ENCODE data around the gene AFF1.
"Not testable (repeated sequence)": the region's sequence is repeated elsewhere in the genome, so short reads cannot be mapped to it uniquely, and the experiment has no call there.

Gene AFF1

DNA sequence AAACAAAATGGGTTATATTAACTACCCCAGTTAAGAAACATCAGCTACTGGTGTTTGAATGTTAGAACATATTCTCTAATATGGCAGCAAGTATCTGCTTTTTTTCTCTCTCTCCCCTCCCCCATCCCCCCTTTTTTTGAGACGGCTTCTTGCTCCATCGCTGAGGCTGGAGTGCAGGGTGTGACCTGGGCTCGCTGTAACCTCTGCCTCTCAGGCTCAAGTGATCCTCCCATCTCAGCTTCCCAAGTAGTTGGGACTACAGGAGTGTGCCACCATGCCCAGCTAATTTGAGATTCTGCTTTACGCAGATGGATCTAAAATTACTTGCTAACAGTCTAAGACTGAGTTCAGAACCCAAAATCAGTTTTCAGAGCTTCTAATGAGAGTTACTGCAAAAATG lies 101.9 kb downstream of the AFF1 start:
- peaks cover 83% of the 10 kb centered on the region for H3K4me1 ChIP-seq (ENCODE audit: control insufficient read depth, insufficient read depth, low read length)
- no peak overlapping the region for H3K4me3 ChIP-seq (ENCODE audit: low read length)
- DNase-seq (ENCODE audit: low read depth) = no peak
- H3K27me3 ChIP-seq (replicated peaks; ENCODE audit: control insufficient read depth, insufficient read depth, low read length) = no peaks in the 10 kb centered on the region
- no peaks in the 10 kb centered on the region for H3K36me3 ChIP-seq (ENCODE audit: control insufficient read depth, insufficient read depth, low read length, severe bottlenecking)
- H3K9ac ChIP-seq (ENCODE audit: low read length) = no peak overlapping the region
- H3K9me3 ChIP-seq (ENCODE audit: control insufficient read depth, low read length) = no peaks in the 10 kb centered on the region

DNA sequence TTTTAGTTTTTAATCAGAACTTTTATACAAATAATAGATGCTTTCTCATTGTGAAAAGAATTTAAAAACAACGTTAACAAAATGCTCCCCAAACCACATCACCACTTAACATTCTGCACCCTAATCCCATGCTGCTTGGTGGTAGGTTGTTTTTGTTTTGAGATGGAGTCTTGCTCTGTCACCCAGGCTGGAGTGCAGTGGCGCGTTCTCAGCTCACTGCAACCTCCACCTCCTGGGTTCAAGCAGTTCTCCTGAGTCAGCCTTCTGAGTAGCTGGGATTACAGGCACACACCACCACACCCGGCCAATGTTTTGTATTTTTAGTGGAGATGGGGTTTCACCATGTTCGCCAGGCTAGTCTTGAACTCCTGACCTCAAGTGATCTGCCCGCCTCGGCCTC lies 102.4 kb downstream of the AFF1 start:
- not testable (repeated sequence) for H3K9ac ChIP-seq (ENCODE audit: low read length); H3K4me3 ChIP-seq (ENCODE audit: low read length); H3K36me3 ChIP-seq (ENCODE audit: control insufficient read depth, insufficient read depth, low read length, severe bottlenecking); H3K9me3 ChIP-seq (ENCODE audit: control insufficient read depth, low read length); DNase-seq (ENCODE audit: low read depth); H3K27me3 ChIP-seq (replicated peaks; ENCODE audit: control insufficient read depth, insufficient read depth, low read length)
- peaks cover 79% of the 10 kb centered on the region for H3K4me1 ChIP-seq (ENCODE audit: control insufficient read depth, insufficient read depth, low read length)

DNA sequence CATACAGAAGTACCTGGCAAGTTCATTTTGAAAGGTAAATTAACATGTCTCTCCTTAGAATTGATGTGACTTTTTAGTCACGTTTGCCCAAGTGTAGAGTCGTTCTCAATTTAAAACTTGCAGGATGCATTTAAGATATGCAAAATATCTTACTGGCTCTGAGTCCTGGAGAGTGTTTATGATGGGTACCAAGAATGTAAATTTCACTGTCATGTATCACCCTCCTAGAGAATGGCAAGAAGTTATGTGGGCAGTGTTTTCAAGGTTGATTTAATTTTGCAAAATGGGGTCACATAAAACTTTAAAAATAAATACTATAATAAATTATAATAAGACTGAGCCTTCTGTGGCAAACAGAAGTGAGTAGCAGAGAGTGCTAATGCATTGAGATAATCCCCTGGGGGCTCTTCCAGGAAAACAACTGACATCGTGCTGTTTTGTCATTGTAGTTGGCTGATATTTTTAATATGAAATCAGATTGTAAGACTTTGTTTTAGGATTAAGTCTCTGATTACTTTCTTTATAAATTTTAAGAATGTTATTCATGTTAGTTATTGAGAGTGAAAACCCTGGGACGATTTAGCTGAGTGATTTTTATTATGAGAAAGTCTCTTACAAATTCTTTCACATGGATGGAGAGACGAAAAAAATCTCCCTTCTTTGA lies 103.0 kb downstream of the AFF1 start:
- DNase-seq (ENCODE audit: low read depth) = no peak
- peak overlapping the region; percentile 1 for H3K9ac ChIP-seq (ENCODE audit: low read length)
- H3K9me3 ChIP-seq (ENCODE audit: control insufficient read depth, low read length) = no peaks in the 10 kb centered on the region
- no peaks in the 10 kb centered on the region for H3K27me3 ChIP-seq (replicated peaks; ENCODE audit: control insufficient read depth, insufficient read depth, low read length)
- H3K36me3 ChIP-seq (ENCODE audit: control insufficient read depth, insufficient read depth, low read length, severe bottlenecking) = no peaks in the 10 kb centered on the region
- H3K4me3 ChIP-seq (ENCODE audit: low read length) = peak overlapping the region; percentile 7
- H3K4me1 ChIP-seq (ENCODE audit: control insufficient read depth, insufficient read depth, low read length) = peaks cover 72% of the 10 kb centered on the region

DNA sequence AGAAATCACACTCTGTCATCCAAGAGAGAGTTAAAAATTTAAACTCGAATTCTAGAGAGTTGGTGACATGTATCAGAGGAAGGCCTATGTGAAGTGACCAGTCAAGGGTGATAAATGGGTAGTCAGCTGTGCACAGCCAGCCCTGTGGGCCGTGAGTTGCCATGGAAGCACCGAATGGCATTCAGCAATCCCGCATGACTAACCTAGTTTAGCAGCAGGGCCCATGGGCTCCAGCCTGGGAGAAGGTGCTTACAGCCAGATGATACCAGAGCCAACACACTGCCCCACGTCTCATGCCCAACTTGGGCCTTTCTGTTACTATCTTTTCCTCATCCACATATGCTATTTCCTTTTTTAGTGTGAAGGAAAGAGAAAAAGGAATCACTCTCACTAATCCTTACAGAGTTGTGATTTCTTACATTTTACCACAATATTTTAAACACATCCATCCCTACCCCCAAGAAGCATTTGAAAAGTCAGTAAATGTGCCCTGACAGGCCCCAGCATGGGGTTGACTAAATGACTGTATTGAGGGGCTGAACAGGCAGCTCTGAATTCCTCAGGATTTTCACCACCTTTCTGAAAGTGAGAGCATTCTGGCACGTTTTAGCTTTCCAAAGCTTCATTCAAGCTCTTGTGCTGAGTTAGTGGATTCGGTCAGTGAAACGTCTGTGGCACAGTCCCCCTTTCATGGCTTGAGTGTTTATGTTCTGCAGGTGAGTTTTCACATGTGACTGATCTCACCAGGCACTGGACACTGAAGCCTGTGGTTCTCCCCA lies 104.2 kb downstream of the AFF1 start:
- H3K4me1 ChIP-seq (ENCODE audit: control insufficient read depth, insufficient read depth, low read length) = peaks cover 66% of the 10 kb centered on the region
- DNase-seq (ENCODE audit: low read depth) = peak; percentile 73

DNA sequence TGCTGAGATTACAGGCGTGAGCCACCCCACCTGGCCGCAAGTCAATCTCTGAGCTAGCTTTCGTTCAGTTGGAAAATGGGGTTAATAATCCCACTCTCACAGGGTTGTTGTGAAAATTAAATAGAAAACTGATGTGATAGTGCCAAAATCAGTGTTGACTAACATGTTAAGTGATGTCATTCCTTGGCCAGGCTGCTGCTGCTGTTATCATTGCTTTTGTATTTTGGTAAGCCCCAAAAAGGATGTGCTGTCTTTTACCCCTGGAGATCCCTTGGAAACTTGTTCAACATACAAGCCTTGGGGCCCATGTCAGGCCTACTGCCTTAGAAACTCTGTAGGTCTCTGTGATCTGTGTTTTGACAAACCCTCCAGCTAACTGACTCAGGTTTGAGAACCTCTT lies 106.3 kb downstream of the AFF1 start:
- Histone ChIP-seq H3K4me1 (ENCODE audit: control insufficient read depth, insufficient read depth, low read length) (peaks cover 70% of the 10 kb centered on the region), H3K36me3 (ENCODE audit: control insufficient read depth, insufficient read depth, low read length, severe bottlenecking) (no peaks in the 10 kb centered on the region), H3K9me3 (ENCODE audit: control insufficient read depth, low read length) (no peaks in the 10 kb centered on the region), H3K9ac (ENCODE audit: low read length) (no peak overlapping the region), H3K27me3 (replicated peaks; ENCODE audit: control insufficient read depth, insufficient read depth, low read length) (no peaks in the 10 kb centered on the region), H3K4me3 (ENCODE audit: low read length) (no peak overlapping the region)
- DNase-seq (ENCODE audit: low read depth) = no peak

More for the DNA sequence above, 104.2 kb downstream of the AFF1 start:
- Histone ChIP-seq H3K9me3 (ENCODE audit: control insufficient read depth, low read length) (no peaks in the 10 kb centered on the region), H3K36me3 (ENCODE audit: control insufficient read depth, insufficient read depth, low read length, severe bottlenecking) (no peaks in the 10 kb centered on the region), H3K4me3 (ENCODE audit: low read length) (no peak overlapping the region), H3K9ac (ENCODE audit: low read length) (peak overlapping the region; percentile 40), H3K27me3 (replicated peaks; ENCODE audit: control insufficient read depth, insufficient read depth, low read length) (no peaks in the 10 kb centered on the region)

DNA sequence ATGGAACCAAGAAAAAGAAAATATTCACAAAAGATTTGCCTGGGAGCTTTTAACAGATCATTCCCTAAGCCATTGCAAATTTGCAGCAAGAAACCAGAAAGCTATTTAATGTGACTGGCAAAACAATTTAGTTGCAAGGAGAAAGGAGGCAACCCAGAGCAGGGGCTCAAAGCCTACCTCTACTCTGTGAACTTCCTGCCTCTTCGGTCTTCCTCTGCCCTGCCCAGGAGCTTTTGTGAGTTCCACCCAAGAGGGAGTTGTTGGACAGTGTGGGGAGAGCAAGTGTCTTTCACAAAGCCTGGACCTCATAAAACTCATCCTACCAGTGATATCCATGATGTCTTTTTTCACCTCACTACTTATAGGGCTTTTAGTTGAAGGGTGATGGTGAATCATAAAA lies 107.4 kb downstream of the AFF1 start:
- H3K9ac ChIP-seq (ENCODE audit: low read length) = no peak overlapping the region
- DNase-seq (ENCODE audit: low read depth) = no peak
- H3K4me1 ChIP-seq (ENCODE audit: control insufficient read depth, insufficient read depth, low read length) = peaks cover 70% of the 10 kb centered on the region
- H3K36me3 ChIP-seq (ENCODE audit: control insufficient read depth, insufficient read depth, low read length, severe bottlenecking) = peaks cover 7% of the 10 kb centered on the region
- H3K4me3 ChIP-seq (ENCODE audit: low read length) = no peak overlapping the region
- no peaks in the 10 kb centered on the region for H3K27me3 ChIP-seq (replicated peaks; ENCODE audit: control insufficient read depth, insufficient read depth, low read length)
- no peaks in the 10 kb centered on the region for H3K9me3 ChIP-seq (ENCODE audit: control insufficient read depth, low read length)

DNA sequence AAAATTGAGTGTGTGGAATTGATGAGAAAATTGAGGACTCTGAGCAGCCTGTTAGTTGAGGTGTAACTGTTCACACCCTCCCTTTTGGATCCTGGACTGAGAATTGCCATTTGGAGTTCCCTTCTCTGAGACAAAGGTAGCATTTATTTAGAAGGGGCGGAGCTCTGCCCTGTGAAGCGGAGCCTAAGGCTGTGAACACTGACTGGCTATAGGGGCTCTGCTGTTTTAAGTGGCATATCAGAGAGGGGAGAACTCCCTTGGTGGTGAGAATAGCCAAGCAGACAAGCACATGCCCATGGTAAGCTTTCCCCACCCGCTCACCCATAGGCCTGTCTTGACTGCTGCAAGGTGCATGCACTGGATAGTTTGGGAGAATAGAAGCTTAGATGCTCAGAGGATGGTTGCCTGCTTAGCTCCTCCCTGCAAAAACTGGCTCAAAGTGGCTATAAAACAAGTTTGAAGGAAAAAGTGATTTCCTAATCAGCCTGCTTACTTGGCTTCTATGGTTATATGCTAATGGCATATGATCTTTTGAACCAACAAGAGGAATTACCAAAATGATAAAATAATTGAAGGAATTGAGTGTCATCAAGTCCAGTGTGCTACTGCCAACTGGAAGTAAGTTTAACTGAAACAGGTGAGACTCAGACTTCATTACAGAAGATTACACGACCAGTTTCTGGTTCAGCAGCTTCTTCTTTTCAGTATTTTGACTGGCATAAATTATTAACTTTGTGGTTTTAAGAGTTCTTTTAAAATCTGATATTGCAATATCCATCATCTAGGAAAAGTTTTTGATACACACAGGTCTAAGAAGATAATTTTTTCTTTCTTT lies 108.4 kb downstream of the AFF1 start:
- Histone ChIP-seq H3K9me3 (ENCODE audit: control insufficient read depth, low read length) (no peaks in the 10 kb centered on the region), H3K4me3 (ENCODE audit: low read length) (no peak overlapping the region), H3K36me3 (ENCODE audit: control insufficient read depth, insufficient read depth, low read length, severe bottlenecking) (peaks cover 13% of the 10 kb centered on the region), H3K27me3 (replicated peaks; ENCODE audit: control insufficient read depth, insufficient read depth, low read length) (no peaks in the 10 kb centered on the region), H3K9ac (ENCODE audit: low read length) (no peak overlapping the region), H3K4me1 (ENCODE audit: control insufficient read depth, insufficient read depth, low read length) (peaks cover 61% of the 10 kb centered on the region)
- DNase-seq (ENCODE audit: low read depth) = no peak

DNA sequence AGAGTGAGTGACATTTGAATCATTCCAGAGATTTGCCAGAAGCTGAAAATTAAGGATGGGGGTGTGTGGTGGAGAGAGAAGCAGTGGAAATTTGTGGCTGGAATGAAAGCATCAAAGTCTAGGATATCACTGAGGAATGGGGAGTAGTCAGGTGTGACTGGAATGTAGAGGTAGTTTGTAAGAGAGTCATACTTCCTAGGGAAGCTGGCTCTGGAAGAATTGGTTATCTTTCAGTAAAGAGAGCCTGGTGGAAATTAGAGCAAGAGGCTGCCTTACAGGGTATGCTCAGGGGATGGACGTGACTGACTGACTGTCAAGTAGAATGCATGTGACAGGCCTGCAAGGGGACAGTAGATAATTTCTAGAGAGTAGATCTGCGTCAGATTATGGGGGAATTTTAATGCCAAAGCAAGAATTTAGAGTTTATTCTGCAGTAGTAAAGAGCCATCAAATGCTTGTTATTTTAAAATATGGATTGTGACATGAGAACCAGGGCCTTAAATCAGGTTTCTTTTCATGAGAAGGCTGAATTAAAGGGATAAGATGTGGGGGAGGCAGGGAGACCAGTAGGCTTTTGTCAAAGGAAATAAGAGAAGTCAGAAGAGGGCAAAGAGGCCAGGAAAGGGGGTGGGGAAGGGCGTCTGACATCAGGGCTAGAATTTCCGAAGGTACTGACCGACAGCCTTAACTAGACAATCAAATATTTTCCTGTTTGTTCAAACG lies 109.9 kb downstream of the AFF1 start:
- Histone ChIP-seq H3K4me3 (ENCODE audit: low read length) (peak overlapping the region; percentile 67), H3K9ac (ENCODE audit: low read length) (peak overlapping the region; percentile 78), H3K27me3 (replicated peaks; ENCODE audit: control insufficient read depth, insufficient read depth, low read length) (no peaks in the 10 kb centered on the region), H3K36me3 (ENCODE audit: control insufficient read depth, insufficient read depth, low read length, severe bottlenecking) (peaks cover 25% of the 10 kb centered on the region), H3K4me1 (ENCODE audit: control insufficient read depth, insufficient read depth, low read length) (peaks cover 46% of the 10 kb centered on the region), H3K9me3 (ENCODE audit: control insufficient read depth, low read length) (no peaks in the 10 kb centered on the region)
- DNase-seq (ENCODE audit: low read depth) = no peak

DNA sequence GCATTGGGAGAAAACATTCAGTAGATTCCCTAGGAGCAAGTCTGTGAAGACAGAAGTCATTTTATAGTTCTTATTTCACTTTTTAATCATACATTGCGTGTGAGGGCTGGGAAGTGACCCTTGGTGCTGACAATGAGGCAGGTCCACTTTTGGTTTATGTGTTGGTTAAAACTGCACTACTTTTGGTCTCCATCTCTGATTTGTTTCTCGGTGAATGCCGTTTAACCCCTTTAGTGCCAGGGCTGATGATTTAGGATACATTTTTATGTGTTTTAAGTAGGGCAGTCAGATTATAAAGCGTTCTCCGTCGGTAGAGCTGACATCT lies 110.4 kb downstream of the AFF1 start:
- Histone ChIP-seq H3K4me1 (ENCODE audit: control insufficient read depth, insufficient read depth, low read length) (peaks cover 46% of the 10 kb centered on the region), H3K9ac (ENCODE audit: low read length) (peak overlapping the region; percentile 78), H3K4me3 (ENCODE audit: low read length) (peak overlapping the region; percentile 67), H3K36me3 (ENCODE audit: control insufficient read depth, insufficient read depth, low read length, severe bottlenecking) (peaks cover 25% of the 10 kb centered on the region), H3K27me3 (replicated peaks; ENCODE audit: control insufficient read depth, insufficient read depth, low read length) (no peaks in the 10 kb centered on the region), H3K9me3 (ENCODE audit: control insufficient read depth, low read length) (no peaks in the 10 kb centered on the region)
- DNase-seq (ENCODE audit: low read depth) = no peak

DNA sequence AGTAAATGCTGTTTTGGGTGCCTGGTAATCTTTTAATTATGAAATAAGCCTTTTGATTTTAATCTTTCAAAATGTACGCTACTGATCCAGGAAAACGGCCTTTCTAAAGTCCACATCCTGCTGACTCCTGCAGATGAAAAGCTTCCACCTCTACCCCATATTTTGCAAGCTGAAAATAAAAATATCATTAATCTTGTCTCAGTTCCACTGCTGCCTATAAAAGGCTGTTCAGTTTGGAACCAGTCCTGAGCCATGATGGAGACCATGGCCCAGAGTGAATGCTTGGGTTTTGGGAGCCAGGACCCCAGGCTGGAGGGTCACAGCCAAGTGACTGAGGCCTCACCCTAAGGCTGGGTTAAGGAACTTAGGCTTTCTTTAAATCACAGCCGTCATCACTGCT lies 110.8 kb downstream of the AFF1 start:
- Histone ChIP-seq H3K9me3 (ENCODE audit: control insufficient read depth, low read length) (no peaks in the 10 kb centered on the region), H3K36me3 (ENCODE audit: control insufficient read depth, insufficient read depth, low read length, severe bottlenecking) (peaks cover 25% of the 10 kb centered on the region), H3K4me1 (ENCODE audit: control insufficient read depth, insufficient read depth, low read length) (peaks cover 46% of the 10 kb centered on the region), H3K4me3 (ENCODE audit: low read length) (peak overlapping the region; percentile 67), H3K9ac (ENCODE audit: low read length) (peak overlapping the region; percentile 78), H3K27me3 (replicated peaks; ENCODE audit: control insufficient read depth, insufficient read depth, low read length) (no peaks in the 10 kb centered on the region)
- DNase-seq (ENCODE audit: low read depth) = no peak

DNA sequence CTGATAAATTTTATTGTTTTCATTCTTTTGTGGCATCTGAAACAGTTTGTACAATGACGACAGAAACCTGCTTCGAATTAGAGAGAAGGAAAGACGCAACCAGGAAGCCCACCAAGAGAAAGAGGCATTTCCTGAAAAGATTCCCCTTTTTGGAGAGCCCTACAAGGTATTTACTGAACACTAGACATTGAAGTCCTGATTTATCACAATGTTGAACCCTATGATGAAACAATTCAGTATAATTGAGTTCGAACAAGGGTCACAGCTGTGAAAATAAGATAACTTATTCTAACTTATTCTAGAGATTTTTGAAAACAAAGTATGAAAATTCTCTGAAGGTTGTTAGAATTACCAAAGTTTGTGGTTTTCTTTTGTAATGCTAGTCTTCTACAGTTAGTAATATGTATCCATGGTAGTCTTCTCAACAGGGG lies 111.3 kb downstream of the AFF1 start:
- Histone ChIP-seq H3K27me3 (replicated peaks; ENCODE audit: control insufficient read depth, insufficient read depth, low read length) (no peaks in the 10 kb centered on the region), H3K36me3 (ENCODE audit: control insufficient read depth, insufficient read depth, low read length, severe bottlenecking) (peaks cover 25% of the 10 kb centered on the region), H3K9me3 (ENCODE audit: control insufficient read depth, low read length) (no peaks in the 10 kb centered on the region), H3K4me3 (ENCODE audit: low read length) (peak overlapping the region; percentile 67), H3K9ac (ENCODE audit: low read length) (peak overlapping the region; percentile 78), H3K4me1 (ENCODE audit: control insufficient read depth, insufficient read depth, low read length) (peaks cover 45% of the 10 kb centered on the region)
- DNase-seq (ENCODE audit: low read depth) = peak; percentile 62

Measured in adipocyte (in vitro differentiated cells).